ENCODE data around the gene IL6R.
A peak's percentile ranks its signal among the peaks of the same experiment; 100 is the strongest.
"Not testable (repeated sequence)": the region's sequence is repeated elsewhere in the genome, so short reads cannot be mapped to it uniquely, and the experiment has no call there.

IL6R gene

DNA sequence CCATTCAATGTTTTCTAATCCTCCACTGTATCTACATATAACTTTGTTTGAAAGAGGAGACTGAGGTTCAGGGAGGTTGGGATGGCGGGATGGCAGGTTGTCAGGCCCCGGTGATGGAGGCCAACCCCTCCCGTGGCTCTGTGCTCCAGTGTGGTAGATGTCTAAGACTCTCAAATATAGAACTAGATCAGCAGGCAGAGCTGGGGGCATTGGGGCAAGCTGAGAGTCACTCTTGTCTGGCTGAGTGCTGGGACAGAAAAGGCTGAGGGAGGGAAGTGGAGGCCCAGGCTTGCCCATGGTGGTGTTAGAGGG lies 1.7 kb downstream of the IL6R start:
- no peak for DNase-seq (ENCODE audit: low read depth)

DNA sequence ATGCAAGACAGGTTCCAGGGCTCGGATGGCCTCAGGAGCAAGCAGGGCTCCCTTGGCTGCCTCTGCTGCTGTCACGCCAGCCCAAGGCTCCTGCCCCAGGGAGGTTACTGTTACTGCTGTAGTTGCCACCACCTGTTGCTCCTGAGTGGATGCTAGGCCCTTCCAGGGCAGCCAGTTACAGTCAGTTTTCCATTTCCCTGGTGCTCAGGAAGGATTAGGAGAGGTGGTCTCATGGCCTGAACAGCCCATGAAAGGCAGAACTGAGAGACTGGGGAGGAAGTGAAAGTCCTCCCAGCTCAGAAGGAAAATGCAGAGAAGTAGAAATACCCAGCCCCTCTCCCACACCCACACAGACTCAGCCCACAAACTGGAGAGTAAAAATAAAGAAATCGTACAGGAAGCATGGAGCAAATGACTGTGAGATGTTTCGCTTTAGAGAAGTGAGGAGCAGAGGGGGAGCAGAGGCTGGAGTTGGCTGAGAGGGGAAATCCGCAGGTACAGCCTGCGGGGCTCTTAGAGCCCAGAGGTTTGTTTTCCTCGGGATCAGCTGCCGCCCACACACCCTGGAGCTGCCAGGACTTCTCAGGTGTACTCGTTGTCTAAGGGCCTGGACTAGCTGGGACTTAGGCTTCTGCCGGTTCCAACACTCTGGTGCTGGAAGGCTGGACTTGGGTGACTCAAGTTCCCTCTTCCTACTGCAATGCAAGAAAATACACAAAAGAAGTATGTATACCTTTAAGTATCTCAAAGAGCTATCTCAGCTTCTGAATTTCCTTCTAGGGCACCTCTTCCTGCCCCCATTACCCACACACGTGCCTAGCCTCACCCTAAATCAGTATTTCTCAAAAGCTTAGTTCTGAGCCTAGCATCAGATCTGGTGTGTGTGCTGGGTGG lies 2.3 kb downstream of the IL6R start:
- DNase-seq (ENCODE audit: low read depth) = no peak

DNA sequence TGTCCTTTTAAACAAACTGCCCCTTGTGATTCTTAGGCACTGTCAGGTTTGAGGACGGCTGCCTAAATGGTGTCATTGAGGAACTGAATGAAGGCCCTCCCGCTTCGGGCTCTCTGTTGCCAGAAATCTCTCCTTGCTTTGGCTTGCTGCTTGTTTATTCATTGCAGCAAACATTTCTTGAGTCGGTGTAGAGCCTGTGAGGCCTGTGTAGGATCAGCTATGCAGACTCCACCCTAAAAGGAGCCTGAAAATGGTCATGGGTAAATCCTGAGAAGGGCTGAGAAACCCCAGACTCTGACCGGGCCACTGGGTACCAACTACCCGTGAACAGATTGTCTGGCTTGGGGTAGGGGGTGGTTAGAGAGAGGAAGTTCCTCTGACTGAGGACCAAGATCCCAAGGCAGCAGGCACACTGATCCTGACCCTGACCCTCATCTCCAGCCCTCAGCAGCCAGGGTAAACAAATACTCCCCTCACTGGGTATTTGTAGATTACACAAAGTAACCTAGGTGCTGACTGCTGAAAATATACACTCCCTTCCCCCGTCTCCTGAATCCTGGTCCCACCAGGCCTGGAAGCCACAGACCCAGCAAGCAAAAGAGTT lies 3.1 kb downstream of the IL6R start:
- no peak for DNase-seq (ENCODE audit: low read depth)

DNA sequence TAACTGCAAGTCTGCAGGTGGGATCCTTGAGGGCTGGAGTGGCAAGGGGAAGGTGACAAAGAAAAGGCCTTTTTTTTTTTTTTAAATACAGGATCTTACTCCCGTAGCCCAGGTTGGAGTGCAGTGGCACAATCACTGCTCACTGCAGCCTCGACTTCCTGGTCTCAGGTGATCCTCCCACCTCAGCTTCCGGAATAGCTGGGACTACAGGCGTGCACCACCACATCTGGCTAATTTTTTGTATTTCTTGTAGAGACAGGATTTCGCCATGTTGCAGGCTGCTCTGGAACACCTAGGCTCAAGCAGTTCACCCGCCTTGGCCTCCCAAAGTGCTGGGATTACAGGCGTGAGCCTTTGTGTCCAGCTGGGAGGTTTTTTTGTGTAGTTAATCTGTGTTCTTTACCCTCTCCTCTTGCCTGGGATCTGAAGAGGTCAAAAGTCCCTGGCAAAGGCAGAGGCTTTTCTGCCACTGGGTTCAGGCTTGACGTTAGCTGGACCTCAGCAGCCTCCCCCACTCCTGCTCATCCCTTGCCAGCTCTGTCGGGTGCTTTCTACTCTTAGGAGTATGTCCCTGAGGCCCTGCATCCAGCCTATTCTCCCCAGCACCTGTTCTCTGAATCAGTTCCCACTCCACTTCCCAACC lies 5.2 kb downstream of the IL6R start:
- DNase-seq (ENCODE audit: low read depth) = no peak

DNA sequence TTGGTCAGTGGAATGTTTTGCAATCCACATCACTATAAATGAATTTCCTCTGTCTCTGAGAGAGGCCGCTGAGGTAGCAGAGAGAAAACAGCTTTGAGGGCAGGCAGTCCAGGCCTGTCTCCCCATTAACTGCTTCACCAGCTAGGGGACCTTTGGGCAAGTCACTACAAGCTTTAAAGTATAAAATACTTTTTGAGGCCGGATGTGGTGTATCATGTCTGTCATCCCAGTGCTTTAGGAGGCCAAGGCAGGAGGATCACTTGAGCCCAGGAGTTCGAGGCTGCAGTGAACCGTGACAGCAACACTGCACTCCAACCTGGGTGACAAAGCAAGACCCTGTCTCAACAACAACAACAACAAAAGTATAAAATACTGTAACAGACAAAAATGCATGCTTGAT lies 6.4 kb downstream of the IL6R start:
- DNase-seq (ENCODE audit: low read depth) = no peak

DNA sequence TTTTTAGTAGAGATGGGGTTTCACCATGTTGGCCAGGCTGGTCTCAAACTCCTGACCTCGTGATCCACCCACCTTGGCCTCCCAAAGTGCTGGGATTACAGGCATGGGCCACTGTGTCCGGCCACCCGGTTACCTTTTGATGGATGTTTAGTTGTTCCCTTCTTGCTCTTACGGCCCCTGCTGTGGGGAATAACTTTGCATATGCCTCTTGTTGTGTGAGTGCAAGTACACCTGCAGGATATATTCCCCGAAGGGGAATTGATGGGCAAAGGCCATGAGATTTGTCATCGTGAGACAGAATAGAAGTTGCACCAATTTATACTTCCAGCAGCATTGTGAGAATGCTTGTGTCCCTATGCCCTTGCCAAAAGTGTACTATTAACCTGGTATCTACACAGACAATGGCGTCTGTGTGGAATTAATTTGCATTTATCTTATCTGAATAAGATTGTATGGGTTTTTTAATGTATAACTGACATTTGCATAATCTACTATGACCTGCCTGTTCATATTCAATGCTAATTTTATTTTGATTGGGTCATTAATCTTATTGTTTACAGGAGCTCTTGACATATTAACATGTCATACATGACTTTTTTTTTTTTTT lies 8.1 kb downstream of the IL6R start:
- no peak for DNase-seq (ENCODE audit: low read depth)

DNA sequence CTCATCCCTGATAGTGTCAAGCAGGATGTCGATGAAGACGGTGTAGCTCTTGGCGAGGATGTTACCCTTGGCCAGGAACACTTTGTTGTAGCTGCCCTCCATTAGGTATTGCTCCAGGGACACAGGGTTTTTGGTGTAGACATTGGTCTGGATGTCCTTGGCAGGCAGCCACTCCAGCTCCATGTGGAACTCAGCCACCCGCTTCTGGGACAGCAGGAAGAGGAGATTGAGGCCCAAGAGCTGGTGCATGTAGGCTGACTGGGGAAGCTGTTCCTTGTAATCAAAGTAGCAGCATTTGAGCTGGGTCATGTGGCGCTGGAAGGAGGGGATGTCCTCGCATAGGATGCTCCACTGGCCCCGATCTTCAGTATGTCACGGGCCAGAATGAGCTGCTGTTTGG lies 9.5 kb downstream of the IL6R start:
- DNase-seq (ENCODE audit: low read depth) = no peak

DNA sequence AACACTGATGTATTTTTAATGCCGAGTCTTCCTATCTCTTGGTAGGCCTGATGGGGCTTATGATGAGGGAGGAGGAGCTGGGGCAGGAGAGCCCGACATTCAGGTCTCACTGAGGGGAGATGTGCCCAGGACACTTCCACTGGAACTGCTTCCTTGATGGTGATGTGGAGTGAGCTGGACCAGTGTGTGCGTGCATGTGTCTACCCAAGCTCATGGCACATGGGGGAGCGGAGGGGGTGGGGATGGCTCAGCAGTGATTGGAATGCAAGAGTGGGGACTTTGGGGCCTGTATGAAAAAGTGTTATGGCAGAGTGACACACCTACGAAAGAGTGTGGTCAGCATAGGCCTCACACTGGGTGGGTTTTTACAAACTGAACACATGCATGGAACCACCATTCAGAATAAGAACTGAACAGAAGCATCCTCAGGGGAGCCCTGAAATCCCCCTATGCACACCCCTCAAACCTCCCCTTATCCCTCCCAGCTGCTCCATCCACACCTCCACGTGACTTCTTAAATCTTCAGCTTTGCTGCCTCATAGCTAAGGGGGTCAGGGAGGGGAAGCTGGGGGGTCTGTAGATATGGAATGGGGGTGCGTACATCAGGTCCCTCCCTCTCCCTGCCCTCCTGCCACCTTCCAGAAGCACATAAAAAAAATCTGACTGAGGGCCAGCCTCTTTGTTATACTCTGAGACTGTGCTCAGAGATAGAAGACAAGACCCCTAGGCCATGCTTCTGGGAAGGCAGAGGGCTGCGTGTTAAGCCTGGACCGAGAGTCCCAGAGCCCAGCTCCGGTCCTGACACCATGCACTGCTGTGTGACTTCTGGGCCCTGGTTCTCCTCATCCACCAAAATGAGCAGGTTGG lies 11.6 kb downstream of the IL6R start:
- no peak for DNase-seq (ENCODE audit: low read depth)

DNA sequence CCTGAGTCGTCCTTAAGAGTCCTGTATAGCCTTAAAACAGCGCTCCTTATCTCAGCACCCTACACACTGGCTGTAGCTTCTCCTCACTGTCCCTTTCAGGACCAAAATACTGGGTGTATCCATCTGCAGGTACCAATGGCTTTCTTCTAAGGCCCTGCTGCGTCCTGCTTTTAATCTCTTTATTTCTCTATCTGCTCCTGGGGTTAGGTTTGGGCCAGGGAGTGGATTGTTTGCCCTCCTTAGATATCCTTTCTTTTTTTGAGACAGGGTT lies 12.1 kb downstream of the IL6R start:
- no peak for DNase-seq (ENCODE audit: low read depth)

DNA sequence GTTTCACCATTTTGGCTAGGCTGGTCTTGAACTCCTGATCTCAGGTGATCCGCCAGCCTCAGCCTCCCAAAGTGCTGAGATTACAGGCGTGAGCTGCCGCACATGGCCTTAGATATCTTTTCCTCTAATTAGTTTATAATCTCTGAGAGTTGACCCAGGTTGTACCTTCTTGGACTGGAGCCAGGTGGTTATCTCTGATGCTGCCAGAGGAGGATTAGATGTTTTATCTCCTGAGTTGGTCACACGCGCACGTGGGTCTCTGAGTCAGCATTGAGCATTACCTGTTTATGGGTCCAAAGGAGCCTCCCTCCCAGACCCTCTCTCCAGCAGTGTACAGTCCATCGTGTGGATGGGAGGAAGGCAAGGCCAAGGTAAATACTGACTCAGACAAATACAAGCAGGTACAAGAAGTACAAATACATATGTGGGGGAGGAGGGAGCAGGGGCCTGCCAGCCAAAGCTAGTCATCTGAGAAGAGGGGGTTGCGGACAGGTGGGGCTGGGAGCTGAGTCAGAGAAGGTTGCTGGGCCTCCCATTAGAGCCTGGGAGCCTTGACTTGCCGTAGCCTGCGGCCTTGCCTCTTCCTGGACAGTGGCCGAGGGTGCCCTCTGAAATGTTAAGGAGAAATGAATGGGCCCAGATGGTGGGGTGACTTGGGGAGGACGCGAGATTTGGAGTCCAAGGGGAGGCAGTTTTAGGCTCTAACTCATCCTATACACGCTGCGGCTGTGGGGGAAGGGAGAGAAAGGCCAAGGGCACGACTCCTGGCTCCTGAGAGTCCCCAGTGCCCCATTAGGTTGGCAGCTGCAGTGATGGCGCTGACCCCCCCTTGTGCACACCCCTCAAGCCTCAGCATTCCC lies 13.1 kb downstream of the IL6R start:
- DNase-seq (ENCODE audit: low read depth) = no peak

DNA sequence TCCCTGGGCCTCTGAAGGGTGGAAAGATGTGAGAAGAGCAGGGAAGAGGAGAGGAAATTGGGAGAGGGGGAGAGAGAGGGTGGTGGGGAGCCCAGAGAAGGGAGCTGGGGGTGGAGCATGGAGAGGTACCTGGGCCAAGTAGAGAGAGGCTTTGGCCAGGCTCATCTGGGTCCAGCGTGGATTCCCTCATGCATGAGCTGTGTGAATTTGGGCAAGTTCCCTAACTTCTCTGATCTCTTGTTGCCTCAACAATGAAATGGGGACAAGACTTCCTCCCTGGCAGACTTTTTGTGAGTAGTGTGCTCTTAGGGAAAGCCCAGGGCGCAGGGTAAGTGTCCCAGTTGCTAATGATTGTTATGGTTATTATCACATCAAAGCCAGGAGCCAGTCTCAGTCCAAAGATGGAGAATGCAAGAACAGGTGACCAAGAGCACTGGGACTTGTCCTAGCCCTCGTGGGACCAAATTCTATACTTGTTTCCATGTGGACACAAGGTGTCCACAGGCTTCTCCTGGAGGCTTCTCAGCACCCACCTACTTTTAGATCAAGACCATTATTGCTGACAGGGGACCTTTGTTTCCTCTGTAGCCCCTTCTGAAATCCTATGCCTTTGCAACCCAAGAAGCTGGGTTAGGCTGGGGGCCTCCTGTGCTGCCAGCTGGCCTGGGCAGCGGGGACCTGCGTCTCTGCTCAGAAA lies 13.9 kb downstream of the IL6R start:
- no peak for DNase-seq (ENCODE audit: low read depth)

DNA sequence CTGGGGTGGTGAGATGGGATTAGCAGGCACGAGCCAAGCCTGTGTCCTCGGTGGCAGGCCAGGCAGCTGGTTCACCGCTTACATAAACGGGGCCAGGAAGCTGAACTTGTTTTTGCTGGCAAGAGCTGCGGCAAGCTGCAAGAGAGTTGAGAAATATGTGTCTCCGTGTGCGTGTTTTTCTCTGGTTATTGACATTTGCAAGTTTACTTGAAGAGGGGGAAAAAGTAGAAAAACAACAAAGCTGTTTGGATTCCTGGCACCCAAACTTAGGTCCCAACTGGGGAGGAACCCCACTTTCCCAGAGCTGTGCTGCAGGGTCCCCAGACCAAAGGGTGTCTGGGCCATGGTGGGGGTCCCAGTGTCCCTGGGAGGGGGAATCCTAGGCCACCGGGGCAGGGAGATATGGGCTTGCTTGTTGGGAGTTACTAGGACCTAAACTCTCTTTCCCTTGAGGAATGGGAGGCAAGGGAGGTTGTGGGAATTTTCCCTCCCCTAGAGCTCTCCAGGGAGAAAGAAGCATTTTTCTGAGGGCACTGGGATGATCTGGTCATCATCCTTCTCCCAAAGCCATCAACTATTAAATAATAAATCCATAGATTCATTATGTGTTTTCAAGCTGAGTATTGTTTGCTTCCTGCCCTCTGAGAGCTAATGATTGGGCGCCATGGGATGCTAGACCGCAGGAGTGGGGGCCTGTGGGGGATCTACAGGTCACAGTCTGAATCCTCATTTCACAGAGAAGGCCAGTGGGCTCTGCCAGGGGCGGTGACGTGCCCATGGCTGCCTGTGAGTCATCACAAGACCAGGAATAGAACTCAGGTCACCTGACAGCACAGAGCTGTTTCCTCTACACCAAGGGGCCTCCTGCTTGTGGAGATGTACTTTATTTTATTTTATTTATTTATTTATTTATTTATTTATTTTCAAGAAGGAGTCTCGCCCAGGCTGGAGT lies 14.8 kb downstream of the IL6R start:
- peak; percentile 81 for DNase-seq (ENCODE audit: low read depth)

DNA sequence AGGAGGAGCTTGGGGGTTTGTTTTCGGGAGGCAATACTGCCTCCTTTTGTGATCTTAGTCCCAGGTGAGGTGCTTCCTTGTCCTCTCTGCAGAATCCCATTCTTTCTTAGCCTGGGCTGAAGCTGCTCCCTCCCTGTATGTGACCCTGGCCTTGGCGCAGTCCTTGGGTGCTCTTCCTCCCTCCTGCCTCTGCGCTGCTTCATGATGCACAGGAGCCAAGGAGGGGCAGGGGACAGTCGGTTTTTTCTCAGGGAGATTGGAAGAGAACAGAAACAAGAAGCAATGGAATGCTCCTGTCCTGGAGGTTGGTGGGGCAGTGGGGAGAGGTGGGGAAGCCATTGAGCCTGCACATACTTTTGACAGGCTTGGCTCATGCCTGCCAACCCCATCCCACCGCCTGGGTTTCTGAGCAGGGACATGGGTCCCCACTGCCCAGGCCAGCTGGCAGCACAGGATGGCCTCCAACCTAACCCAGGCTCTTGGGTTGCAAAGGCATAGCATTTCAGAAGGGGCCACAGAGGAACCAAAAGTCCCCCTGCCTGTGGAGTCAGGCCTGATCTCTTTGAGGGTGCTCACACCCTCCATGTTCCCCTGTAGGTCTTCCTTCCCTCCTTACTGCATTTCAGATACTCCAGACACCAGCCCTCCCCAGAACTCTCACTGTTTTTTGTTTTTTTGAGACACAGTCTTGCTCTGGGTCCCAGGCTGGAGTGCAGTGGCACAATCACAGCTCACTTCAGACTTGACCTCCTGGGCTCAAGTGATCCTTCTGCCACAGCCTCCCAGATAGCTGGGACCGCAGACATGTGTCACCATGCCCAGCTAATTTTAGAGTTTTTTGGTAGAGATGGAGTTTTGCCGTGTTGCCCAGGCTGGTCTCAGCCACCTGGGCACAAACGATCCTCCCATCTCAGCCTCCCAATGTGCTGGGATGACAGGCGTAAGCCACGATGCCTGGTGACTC lies 16.1 kb downstream of the IL6R start:
- no peak for DNase-seq (ENCODE audit: low read depth)

DNA sequence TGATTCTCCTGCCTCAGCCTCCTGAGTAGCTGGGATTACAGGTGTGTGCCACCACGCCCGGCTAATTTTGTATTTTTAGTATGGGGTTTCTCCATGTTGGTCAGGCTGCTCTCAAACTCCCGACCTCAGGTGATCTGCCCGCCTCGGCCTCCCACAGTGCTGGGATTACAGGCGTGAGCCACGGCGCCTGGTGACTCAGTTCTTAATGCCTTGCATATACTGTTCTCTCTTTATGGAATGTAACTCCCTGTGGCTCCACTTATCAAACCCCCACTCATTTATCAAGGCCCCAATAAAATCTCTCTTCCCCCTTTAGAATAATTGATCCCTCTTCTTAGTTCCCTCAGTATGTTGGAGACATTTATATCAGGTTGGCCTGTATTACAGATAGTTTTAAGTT lies 16.9 kb downstream of the IL6R start:
- not testable (repeated sequence) for DNase-seq (ENCODE audit: low read depth)

DNA sequence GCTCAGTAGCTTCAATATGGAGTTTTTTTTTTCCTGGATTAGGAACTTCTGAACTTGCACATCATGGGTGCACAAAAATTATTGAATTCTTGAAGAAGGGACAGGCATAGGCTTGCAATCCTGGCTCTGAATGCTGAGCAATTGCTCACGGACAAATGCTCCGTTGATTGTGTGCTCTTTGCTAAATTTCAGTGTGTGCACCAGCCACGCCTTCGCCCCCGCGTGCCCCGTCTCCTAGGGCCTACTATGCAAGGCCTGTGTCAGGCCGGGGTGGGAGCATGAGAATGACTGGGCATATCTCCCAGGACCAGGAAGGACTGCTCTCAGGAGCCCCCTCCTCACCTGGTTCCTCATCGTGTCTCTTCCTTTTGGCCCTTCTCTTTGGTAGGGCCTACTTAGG lies 17.4 kb downstream of the IL6R start:
- no peak for DNase-seq (ENCODE audit: low read depth)

DNA sequence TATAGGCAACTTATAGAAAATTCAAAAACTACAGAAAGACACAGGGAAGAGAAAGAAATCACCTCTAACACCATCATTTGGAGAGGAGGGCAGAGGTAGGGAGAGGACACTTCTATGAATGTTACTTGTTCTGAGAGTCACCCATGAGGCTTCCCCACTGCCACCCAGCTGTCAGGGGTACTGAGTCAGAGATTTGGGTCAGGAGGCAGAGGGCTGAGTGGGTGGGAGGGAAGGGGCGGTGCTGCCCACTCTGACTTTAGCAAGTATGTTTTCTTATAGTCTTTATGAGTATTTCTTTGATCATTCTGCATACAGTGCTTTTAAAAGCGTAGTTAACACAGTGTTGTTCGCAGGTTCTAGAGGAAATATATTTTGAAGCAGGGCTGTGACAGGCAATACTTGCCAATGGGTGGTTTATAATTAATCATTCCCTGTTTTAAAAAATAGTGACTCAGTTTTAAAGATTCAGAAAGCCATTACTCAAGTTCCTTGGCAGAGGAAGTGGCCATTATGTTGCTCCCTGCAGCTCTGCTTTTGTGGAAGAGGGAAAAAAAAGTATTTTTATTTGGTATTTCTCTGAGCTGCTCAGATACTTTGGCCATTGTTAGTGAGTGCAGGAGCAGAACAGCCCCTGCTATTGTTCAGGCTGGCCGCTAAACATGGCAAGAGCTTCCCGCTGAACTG lies 18.3 kb downstream of the IL6R start:
- no peak for DNase-seq (ENCODE audit: low read depth)

DNA sequence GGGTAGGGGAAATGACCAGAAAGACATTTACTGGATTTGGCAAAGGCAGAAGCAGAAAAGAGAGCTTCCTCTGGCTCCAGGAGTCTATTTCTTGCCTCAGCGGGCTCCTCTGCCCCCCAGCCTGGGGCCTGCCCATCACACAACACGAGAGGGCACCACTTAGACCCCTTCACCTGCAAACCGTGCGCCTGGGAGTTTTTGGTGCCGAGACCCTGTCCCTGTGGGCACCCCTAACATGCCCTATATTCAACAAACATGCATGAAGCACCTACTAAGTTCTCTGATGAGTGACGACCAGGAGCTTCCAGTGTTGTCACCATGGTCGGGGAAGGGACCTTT lies 18.8 kb downstream of the IL6R start:
- no peak for DNase-seq (ENCODE audit: low read depth)

DNA sequence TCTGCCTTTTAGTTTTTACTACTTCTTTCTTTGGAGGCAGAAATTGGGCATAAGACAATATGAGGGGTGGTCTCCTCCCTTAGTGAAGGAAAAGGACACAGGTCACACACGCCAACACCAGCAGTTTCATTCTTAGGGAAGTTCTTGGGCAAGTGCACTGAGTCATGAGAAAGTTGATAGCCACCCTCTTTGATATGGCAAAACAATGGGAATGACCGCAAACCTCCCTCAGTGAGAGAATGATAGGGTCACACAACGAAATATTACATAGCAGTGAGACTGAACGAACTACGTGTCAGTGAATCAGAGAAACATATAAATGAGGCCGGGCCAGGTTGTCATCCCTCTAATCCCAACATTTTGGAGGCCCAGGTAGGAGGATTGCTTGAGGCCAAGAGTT lies 20.0 kb downstream of the IL6R start:
- DNase-seq (ENCODE audit: low read depth) = no peak

Measured in GM04504 (cell line).